ENCODE measurements around the gene ERFL.

DNA sequence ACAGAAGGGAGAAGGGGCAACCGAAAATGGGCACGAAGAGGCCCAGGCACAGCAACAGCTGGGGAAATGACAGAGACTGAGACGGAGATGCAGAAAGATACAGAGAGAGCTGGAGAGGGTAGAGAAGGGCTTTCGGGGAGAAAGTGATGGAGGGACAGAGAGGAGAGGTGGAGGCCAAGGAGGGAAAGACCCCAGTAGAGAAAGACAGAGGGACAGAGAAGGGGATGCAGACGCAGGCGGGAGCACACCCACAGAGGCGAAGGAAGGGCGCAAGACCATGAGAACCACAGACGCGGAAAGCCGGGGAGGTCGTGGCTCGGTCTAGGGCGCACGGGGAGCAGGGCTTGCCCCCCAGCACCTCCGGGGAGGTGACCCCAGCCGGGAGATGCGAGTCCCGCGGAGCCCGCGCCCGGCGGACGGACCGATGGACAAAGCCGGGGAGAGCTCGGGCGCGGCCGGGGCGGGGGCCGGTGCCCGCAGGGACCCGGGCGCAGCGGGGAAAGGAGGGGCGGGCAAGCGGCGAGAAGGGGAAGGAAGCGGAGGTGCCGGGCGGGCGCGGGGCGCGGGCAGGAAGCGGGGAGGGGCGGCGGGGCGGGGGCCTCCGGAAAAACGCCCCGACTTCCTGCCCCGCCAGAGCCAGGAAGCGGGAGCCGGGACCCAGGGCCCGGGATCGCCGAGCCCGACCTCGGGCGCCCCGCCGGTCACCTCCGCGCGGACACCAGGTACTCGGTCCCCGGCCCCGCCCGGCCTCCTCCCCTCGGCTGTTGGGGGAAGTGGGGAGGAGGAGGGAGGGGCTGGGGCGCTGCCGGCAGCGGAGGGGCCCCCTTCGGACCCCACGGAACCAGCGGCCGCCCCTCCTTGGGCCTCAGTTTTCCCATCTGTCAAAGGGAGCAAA, 45.4 kb downstream of the ERFL start, which contains the start of gene ARHGEF1:
- TF ChIP-seq ZNF335 (tag by site-specific recombination; conservative IDR thresholded peaks at IDR 0.05) (no peak), ZNF510 (tag by site-specific recombination; IDR thresholded peaks at IDR 0.05; ENCODE audit: insufficient replicate concordance) (no peak), CTCF (tag by site-specific recombination; IDR thresholded peaks at IDR 0.05) (no peak), HOXA7 (CRISPR knock-in tag; IDR thresholded peaks at IDR 0.05; ENCODE audit: borderline replicate concordance) (no peak)
